Endothelial cell of hepatic sinusoid (primary cell): ENCODE results near the gene TRIM61.

Experiments used
- in situ Hi-C: cut with HindIII; loops from 2 replicates; pipeline ENCODE4 v1.10.0; 2017; ENCODE audit warnings: low sequenced_read_pairs

Gene TRIM61

DNA sequence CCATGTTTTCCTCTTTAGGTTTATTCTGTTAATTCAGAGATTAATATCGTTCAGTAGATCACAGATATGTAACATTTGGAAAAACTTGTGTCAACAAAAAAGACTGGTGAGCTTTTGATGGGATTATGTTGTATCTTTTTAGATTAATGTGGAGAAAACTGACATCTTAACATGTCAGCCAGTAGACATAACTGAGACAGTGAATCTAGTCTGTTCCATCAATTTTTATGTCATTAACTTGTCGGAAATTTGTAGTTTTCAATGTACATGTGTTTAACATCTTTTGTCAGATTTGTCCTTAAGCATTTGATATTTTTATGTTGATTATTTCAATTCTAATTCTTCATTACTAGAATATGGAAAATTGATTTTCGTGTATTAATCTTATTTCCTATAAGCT is 58.5 kb downstream of the TRIM61 start:
- in situ Hi-C loops: no loop called here
